WTC11 (cell line): ENCODE results near the gene TTLL11. TPM values are rescaled to one million over a fixed set of nuclear protein-coding genes. Genes with fewer than 3 reads are reported as not detected.

Experiments used
- ATAC-seq: fragments of 200-7000 bp; cut with Tn5 transposase; 2 replicates; pipeline ENCODE4 v1.10.0; 2021; ENCODE audit warnings: mild to moderate bottlenecking, moderate library complexity
- CTCF ChIA-PET: fragments of 300-600 bp; sonication (Branson Sonifier 250); formaldehyde crosslinking; loops from one replicate; lab custom pipeline; 2021; ENCODE audit warnings: antibody characterized with exemption; lab: Charles Lee
- POLR2A ChIA-PET: fragments of 350-600 bp; sonication (Branson Sonifier 250); formaldehyde crosslinking; loops from one replicate; lab custom pipeline; 2021; ENCODE audit warnings: antibody characterized with exemption; lab: Charles Lee
- DNase-seq: peaks from one replicate; pipeline ENCODE4 v3.0.0; 2021; ENCODE audit warnings: low spot score
- H3K27ac Mint-ChIP-seq: 2 replicates; pipeline ENCODE4 v1.8.0; 2021; ENCODE audit warnings: mixed read lengths
- H3K27me3 Mint-ChIP-seq: 2 replicates; pipeline ENCODE4 v1.8.0; 2021; ENCODE audit warnings: low read depth, mild to moderate bottlenecking, moderate library complexity, mixed read lengths
- H3K36me3 Mint-ChIP-seq: 2 replicates; pipeline ENCODE4 v1.8.0; 2021; ENCODE audit warnings: mixed read lengths
- H3K4me1 Mint-ChIP-seq: 2 replicates; pipeline ENCODE4 v1.8.0; 2022; ENCODE audit warnings: mixed read lengths
- H3K4me3 Mint-ChIP-seq: 2 replicates; pipeline ENCODE4 v1.8.0; 2021; ENCODE audit warnings: mild to moderate bottlenecking, moderate library complexity, mixed read lengths
- H3K9me3 Mint-ChIP-seq: 2 replicates; pipeline ENCODE4 v1.8.0; 2021; ENCODE audit warnings: mixed read lengths
- CREB1 ChIP-seq: sonication (generic); formaldehyde crosslinking; IDR thresholded peaks from 2 replicates; pipeline ENCODE4 v1.8.0; 2023; ENCODE audit warnings: mild to moderate bottlenecking, missing genetic modification reagents
- E2F1 ChIP-seq: sonication (generic); formaldehyde crosslinking; IDR thresholded peaks from 2 replicates; pipeline ENCODE4 v1.8.0; 2022; ENCODE audit warnings: mild to moderate bottlenecking, missing genetic modification reagents
- ELF4 ChIP-seq: sonication (generic); formaldehyde crosslinking; IDR thresholded peaks from 2 replicates; pipeline ENCODE4 v1.8.1; 2022; ENCODE audit warnings: low read depth, mild to moderate bottlenecking, moderate library complexity, missing genetic modification reagents
- HMGA2 ChIP-seq: fragments of 250-450 bp; sonication (Bioruptor Pico); IDR thresholded peaks from 2 replicates; pipeline ENCODE4 v1.4.0; 2021; ENCODE audit warnings: mild to moderate bottlenecking, moderate library complexity
- JAZF1 ChIP-seq: fragments of 250-450 bp; sonication (Bioruptor Pico); IDR thresholded peaks from 2 replicates; pipeline ENCODE4 v1.9.0; 2021; ENCODE audit warnings: moderate library complexity, mild to moderate bottlenecking, inconsistent platforms
- MXD4 ChIP-seq: fragments of 250-450 bp; sonication (Bioruptor Pico); IDR thresholded peaks from 2 replicates; pipeline ENCODE4 v1.8.0; 2021; ENCODE audit warnings: mild to moderate bottlenecking, moderate library complexity, borderline replicate concordance
- MYBL2 ChIP-seq: sonication (generic); formaldehyde crosslinking; IDR thresholded peaks from 2 replicates; pipeline ENCODE4 v1.8.1; 2023; ENCODE audit warnings: mild to moderate bottlenecking, moderate library complexity, missing genetic modification reagents
- NFYB ChIP-seq: sonication (generic); formaldehyde crosslinking; conservative IDR thresholded peaks from 2 replicates; pipeline ENCODE4 v1.8.0; 2022; ENCODE audit warnings: low read depth, missing genetic modification reagents
- RELA ChIP-seq: sonication (generic); formaldehyde crosslinking; IDR thresholded peaks from 2 replicates; pipeline ENCODE4 v1.8.1; 2022; ENCODE audit warnings: missing genetic modification reagents, mild to moderate bottlenecking, borderline replicate concordance
- SMAD4 ChIP-seq: sonication (generic); formaldehyde crosslinking; IDR thresholded peaks from 2 replicates; pipeline ENCODE4 v1.8.0; 2022; ENCODE audit warnings: mild to moderate bottlenecking, missing genetic modification reagents
- STAT6 ChIP-seq: sonication (generic); formaldehyde crosslinking; conservative IDR thresholded peaks from 2 replicates; pipeline ENCODE4 v1.8.1; 2023; ENCODE audit warnings: mild to moderate bottlenecking, low read depth, missing genetic modification reagents, moderate library complexity
- TEAD4 ChIP-seq: sonication (generic); formaldehyde crosslinking; IDR thresholded peaks from 2 replicates; pipeline ENCODE4 v1.8.0; 2022; ENCODE audit warnings: mild to moderate bottlenecking, missing genetic modification reagents
- TP53 ChIP-seq: sonication (generic); formaldehyde crosslinking; IDR thresholded peaks from 2 replicates; pipeline ENCODE4 v1.8.1; 2023; ENCODE audit warnings: mild to moderate bottlenecking, missing genetic modification reagents
- ZNF121 ChIP-seq: sonication (generic); formaldehyde crosslinking; IDR thresholded peaks from 2 replicates; pipeline ENCODE4 v1.8.0; 2023; ENCODE audit warnings: missing genetic modification reagents
- ZNF232 ChIP-seq: sonication (generic); formaldehyde crosslinking; IDR thresholded peaks from 2 replicates; pipeline ENCODE4 v1.8.0; 2022; ENCODE audit warnings: mild to moderate bottlenecking, missing genetic modification reagents
- ZNF396 ChIP-seq: fragments of 250-450 bp; sonication (Bioruptor Pico); IDR thresholded peaks from 2 replicates; pipeline ENCODE4 v1.8.0; 2021; ENCODE audit warnings: mild to moderate bottlenecking, moderate library complexity, borderline replicate concordance
- ZNF512 ChIP-seq: sonication (generic); formaldehyde crosslinking; IDR thresholded peaks from 2 replicates; pipeline ENCODE4 v1.8.1; 2022; ENCODE audit warnings: missing genetic modification reagents, borderline replicate concordance
- total RNA-seq: library from RNA; stranded (reverse); gene quantifications from 3 replicates; pipeline ENCODE4 v1.2.3, GENCODE V29; 2021
- TF ChIP-seq, protein P1 (sequence below): fragments of 250-450 bp; sonication (Bioruptor Pico); IDR thresholded peaks from 2 replicates; pipeline ENCODE4 v1.8.0; 2021; ENCODE audit warnings: mild to moderate bottlenecking
- TF ChIP-seq, protein P2 (sequence below): sonication (generic); formaldehyde crosslinking; IDR thresholded peaks from 2 replicates; pipeline ENCODE4 v1.8.1; 2023; ENCODE audit warnings: mild to moderate bottlenecking, missing genetic modification reagents

TTLL11 gene
- total RNA-seq, 1 experiment from 2014 or later = 1.1 TPM

GRCh38 chr9:122129969-122130368 is 36.9 kb upstream of the TTLL11 start (continued):
- TF ChIP-seq STAT6 (CRISPR knock-in tag) (no peak), SMAD4 (CRISPR knock-in tag) (no peak), CREB1 (CRISPR knock-in tag) (no peak), HMGA2 (no peak)
- TF ChIP-seq, protein P1, sequence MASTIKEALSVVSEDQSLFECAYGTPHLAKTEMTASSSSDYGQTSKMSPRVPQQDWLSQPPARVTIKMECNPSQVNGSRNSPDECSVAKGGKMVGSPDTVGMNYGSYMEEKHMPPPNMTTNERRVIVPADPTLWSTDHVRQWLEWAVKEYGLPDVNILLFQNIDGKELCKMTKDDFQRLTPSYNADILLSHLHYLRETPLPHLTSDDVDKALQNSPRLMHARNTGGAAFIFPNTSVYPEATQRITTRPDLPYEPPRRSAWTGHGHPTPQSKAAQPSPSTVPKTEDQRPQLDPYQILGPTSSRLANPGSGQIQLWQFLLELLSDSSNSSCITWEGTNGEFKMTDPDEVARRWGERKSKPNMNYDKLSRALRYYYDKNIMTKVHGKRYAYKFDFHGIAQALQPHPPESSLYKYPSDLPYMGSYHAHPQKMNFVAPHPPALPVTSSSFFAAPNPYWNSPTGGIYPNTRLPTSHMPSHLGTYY (CRISPR knock-in tag) = no peak

GRCh38 chr9:122128969-122129343 is 35.8 kb upstream of the TTLL11 start:
- ChIA-PET POLR2A (no interaction called here), CTCF (interaction anchor here (1.3 to 24.3 kb wide), 3 partner anchors 32 to 228 kb away, joined by 4 to 627 read pairs (median 366); no protein-coding TSS in a partner anchor)
- H3K4me1 Mint-ChIP-seq = peaks cover 52% of the 10 kb centered on the region
- peaks cover 54% of the 10 kb centered on the region for H3K27me3 Mint-ChIP-seq
- ATAC-seq = no peak
- no peak overlapping the region for H3K27ac Mint-ChIP-seq
- no peak for DNase-seq
- H3K4me3 Mint-ChIP-seq = no peak overlapping the region
- H3K9me3 Mint-ChIP-seq = no peaks in the 10 kb centered on the region
- no peaks in the 10 kb centered on the region for H3K36me3 Mint-ChIP-seq
- no peak for TF ChIP-seq MYBL2 (CRISPR knock-in tag)
- no peak for TF ChIP-seq ZNF121 (CRISPR knock-in tag)
- TF ChIP-seq ZNF512 (CRISPR knock-in tag) = no peak
- no peak for TF ChIP-seq MXD4 (CRISPR knock-in tag)
- TF ChIP-seq, protein P2, sequence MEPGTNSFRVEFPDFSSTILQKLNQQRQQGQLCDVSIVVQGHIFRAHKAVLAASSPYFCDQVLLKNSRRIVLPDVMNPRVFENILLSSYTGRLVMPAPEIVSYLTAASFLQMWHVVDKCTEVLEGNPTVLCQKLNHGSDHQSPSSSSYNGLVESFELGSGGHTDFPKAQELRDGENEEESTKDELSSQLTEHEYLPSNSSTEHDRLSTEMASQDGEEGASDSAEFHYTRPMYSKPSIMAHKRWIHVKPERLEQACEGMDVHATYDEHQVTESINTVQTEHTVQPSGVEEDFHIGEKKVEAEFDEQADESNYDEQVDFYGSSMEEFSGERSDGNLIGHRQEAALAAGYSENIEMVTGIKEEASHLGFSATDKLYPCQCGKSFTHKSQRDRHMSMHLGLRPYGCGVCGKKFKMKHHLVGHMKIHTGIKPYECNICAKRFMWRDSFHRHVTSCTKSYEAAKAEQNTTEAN (CRISPR knock-in tag) = no peak
- no peak for TF ChIP-seq TEAD4 (CRISPR knock-in tag)
- no peak for TF ChIP-seq TP53 (CRISPR knock-in tag)
- no peak for TF ChIP-seq JAZF1 (CRISPR knock-in tag)

- H3K27me3 Mint-ChIP-seq = peaks cover 53% of the 10 kb centered on the region
- peaks cover 46% of the 10 kb centered on the region for H3K4me1 Mint-ChIP-seq
- no peak overlapping the region for H3K27ac Mint-ChIP-seq
- ChIA-PET POLR2A (interaction anchor here (0.9 to 1.0 kb wide), 2 partner anchors 137 to 218 kb away, joined by 3 read pairs; partner anchors contain the start of genes MRRF and RBM18), CTCF (interaction anchor here (0.6 to 24.3 kb wide), 11 partner anchors 13 to 228 kb away, joined by 3 to 627 read pairs (median 30); partner anchors contain the start of genes MORN5 and NDUFA8)
- H3K9me3 Mint-ChIP-seq = no peaks in the 10 kb centered on the region
- no peak for ATAC-seq
- no peaks in the 10 kb centered on the region for H3K36me3 Mint-ChIP-seq
- DNase-seq = no peak
- H3K4me3 Mint-ChIP-seq = no peak overlapping the region
- TF ChIP-seq RELA (no peak), ELF4 (CRISPR knock-in tag) (no peak), MXD4 (CRISPR knock-in tag) (no peak), ZNF232 (CRISPR knock-in tag) (no peak), ZNF121 (CRISPR knock-in tag) (no peak), NFYB (CRISPR knock-in tag) (no peak), ZNF396 (CRISPR knock-in tag) (no peak), E2F1 (CRISPR knock-in tag) (no peak), STAT6 (CRISPR knock-in tag) (no peak)
Measured at GRCh38 chr9:122128007-122128968, 35.2 kb upstream of the TTLL11 start.
